NCI-H2196 treated with DMSO at 0.1 percent for 48 hours (cell line): ENCODE measurements around the gene RELA.

Experiments used
- DNase-seq: peaks from one replicate; lab custom pipeline; 2025; ENCODE audit not compliant: unreplicated experiment; lab: John Stamatoyannopoulos, UW

Gene RELA

DNA sequence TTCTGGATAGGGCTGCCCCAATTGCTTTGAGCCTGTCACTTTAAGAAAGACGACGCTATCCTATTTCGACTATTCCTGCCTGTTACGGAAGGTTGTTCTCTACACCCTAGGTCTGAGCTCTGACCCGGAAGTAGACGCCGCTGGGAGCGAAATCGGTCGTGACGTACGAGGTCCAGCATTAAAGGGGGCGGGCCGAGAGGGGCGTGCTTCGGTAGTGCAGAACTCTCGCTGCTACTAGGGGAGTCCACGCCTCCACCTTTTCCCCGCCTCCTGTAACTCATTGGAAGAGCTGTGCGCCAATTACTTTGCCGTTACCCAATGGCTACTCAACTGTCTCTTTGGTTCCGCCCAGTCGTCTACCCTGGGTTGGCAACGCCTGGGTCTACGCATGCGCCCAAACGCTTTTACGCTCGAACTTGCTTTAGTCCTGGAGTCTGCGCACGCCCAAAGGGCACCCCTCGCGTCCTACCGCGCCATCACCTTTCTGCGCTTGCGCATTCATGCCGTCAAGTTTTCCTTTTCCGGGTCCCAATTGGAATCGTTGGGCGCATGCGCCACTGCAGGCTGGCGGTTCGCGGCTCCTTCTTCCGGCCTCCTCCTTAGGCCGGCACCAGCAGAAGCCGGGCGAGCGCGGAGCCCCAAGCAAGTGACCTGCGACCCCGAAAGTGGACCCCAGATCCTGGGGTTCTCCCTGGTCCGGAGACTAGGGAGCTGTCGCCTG, 47.3 kb downstream of the RELA start, which contains the start of gene PCNX3:
TSS of gene PCNX3 (plus strand) at position 548 of the 721 bp plus-strand sequence. CDS start 536 bp downstream, outside the sequence.
- DNase-seq: peak; percentile 100

DNA sequence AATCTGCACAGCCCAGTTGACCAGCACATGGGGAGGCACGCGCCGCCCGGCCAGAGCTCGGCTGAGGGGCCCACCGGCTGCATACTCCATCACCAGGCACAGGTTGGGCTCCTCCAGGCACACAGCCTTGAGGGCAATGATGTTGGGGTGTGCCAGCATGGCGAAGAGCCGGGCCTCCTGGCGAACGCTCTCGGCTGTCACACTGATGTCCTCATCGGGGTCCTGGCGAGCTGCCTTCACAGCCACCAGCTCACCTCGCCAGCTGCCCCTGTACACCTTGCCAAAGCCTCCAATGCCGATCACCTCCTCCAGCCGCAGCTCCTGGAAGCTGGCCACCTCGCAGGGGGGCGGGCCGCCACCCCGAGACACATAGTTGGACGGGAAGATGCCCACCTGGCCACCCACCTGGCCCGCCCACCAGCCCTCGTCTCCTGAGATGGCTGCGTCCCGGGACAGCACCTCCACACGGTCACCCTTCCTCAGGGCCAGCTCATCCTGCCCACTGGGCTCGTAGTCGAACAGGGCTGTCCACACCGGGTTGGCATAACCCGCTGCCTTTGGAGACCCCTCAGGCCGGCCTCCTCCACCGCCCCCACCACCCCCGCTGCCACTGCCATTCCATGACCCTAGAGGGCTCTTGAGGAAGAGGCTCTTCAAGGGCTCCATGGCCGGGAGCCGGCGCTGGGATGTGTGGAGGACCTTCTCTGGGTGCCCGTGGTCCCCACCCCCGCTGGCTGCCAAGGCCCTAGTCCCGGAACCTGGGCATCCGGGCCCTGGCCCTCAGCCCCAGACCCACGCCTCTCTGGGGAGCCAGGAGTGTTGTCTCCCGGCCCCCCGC, 49.4 kb downstream of the RELA start:
- DNase-seq: no peak

DNA sequence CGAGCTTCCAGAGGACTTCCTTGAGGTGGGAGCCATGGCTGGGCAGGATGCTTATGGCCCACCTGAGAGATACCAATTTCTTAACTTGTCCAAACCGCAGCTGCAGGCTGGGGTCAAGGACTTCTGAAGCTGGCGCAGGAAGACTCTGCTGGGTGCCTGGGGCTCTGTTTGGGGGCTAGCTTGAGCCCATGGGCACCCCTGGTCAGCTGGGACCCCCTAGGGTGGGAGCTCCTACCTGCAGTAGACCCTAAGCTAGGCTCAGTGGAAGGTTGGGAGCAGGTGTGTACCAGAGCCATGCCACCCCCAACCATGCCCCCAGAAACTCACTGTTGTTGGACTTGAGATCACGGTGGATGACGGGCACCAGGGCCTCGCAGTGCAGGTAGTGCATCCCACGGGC, 50.0 kb downstream of the RELA start:
- DNase-seq: no peak

DNA sequence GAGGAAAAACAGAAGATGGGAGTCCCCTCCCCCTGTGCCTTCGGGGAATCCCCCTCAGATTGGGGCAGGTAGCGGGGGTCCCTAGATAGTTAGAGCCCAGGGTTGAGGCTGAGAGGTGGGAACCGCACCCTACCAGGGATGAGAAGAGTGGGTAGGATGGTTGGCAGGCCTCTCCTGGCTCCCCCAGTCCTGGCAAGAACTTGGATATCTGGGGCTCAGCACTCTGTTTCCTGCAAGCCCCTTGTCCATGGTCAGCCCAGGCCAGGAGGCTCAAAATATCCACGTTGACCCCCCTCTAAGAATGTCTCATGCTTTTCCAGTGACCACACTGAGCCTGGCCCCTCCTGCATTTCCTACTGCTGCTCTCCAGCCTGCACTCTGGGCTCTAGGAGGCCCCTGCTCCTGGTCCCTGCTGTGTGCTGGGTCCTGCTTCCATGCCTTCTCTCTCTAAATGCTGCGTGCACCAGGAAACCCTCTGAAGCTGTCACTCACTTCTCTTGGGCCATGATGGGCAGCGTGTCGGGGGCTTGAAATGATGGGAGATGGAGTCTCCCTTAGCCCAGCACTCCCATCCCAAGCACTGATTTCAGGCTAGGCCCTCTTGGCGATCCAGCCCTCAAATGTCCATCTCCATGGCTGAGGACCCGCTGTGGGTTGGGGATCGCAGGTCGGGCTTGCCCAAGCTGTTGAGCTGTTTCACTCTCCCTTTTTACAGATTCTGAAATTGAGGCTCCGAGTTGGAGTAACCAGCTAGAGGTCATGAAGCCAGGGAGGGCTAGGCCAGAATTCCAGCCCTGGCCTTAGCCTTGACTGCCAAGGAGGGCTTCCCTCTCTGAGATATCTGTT, 50.7 kb downstream of the RELA start:
- no peak for DNase-seq

GRCh38 chr11:65611028-65611757, 51.5 kb downstream of the RELA start:
- no peak for DNase-seq

DNA sequence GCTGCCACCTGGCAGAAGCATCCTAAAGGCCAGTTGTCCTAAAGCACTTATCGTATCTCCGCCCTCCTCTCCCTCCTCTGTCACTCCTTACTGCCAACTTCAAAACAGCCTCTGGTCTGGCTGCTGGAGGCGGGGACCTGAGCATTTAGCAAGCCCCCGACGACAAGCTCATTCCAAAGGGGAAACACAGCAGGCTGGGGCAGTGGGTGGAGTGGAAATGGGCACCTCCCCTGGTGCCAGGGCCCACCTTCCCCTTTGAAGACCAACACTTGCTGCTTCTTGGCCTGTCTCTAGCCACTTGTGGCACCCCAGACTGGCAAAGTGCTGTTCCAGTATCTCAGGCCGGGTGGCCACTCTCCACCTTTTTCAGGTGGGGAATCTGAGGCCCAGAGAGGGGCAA, 52.3 kb downstream of the RELA start:
- no peak for DNase-seq

GRCh38 chr11:65609665-65610064, 53.1 kb downstream of the RELA start:
- no peak for DNase-seq

DNA sequence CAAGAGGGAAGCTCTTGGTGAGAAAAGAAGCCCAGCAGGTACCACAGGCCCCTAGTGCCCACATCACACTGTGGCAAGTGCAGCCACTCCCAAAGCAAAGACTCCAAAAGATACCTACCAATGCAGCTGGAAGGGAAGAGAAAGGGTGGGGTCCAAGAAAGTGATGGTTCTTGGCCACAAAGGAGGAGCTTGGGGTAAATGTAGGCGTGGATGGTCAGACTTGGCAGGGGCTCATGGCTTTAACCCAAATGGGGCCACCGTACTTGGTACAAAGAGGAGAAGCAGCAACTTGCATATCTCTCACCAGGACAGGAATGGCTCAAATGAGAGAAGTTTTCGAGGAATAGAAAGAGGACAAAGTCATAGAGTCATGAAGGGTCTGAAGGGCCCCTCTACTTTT, 53.5 kb downstream of the RELA start:
- no peak for DNase-seq

GRCh38 chr11:65607614-65608426, 54.9 kb downstream of the RELA start:
- no peak for DNase-seq

GRCh38 chr11:65606876-65607613, 55.7 kb downstream of the RELA start:
- DNase-seq: peak; percentile 96

GRCh38 chr11:65604258-65604657, 58.5 kb downstream of the RELA start:
- DNase-seq: no peak
